Activated CD8-positive, alpha-beta memory T cell treated with anti-CD3 and anti-CD28 coated beads for 1 hour (primary cell): Measurements from ENCODE around the gene PIEZO2.

Experiments used
- DNase-seq, 2 donors: peaks; one replicate each; pipeline ENCODE4 v3.0.0-alpha.2; 2020; ENCODE audit warnings: low read depth in 1 of 2; ENCODE audit errors: extremely low read depth in 1 of 2

Gene PIEZO2

GRCh38 chr18:10757349-10757748 is 392.0 kb downstream of the PIEZO2 start:
- no peak for DNase-seq

GRCh38 chr18:10755855-10756254 is 393.5 kb downstream of the PIEZO2 start:
- no peak for DNase-seq

- no peak for DNase-seq
These were observed 395.2 kb downstream of the PIEZO2 start for GRCh38 chr18:10754128-10754527.

- no peak for DNase-seq
These were observed 397.0 kb downstream of the PIEZO2 start for GRCh38 chr18:10752382-10752781.

GRCh38 chr18:10751653-10752052 is 397.7 kb downstream of the PIEZO2 start:
- no peak for DNase-seq

GRCh38 chr18:10750191-10751035 is 399.0 kb downstream of the PIEZO2 start:
- no peak for DNase-seq

GRCh38 chr18:10748641-10749040 is 400.7 kb downstream of the PIEZO2 start:
- no peak for DNase-seq

- no peak for DNase-seq
These were observed 403.4 kb downstream of the PIEZO2 start for GRCh38 chr18:10745971-10746370.

- no peak for DNase-seq
These were observed 404.1 kb downstream of the PIEZO2 start for GRCh38 chr18:10745219-10745618.

- no peak for DNase-seq
These were observed 405.6 kb downstream of the PIEZO2 start for GRCh38 chr18:10743766-10744165.

- no peak for DNase-seq
These were observed 410.2 kb downstream of the PIEZO2 start for GRCh38 chr18:10739152-10739551.

- DNase-seq = no peak
These were observed 412.4 kb downstream of the PIEZO2 start for GRCh38 chr18:10736984-10737383.

- DNase-seq = no peak
These were observed 416.4 kb downstream of the PIEZO2 start for GRCh38 chr18:10732990-10733389.

- no peak for DNase-seq
These were observed 421.9 kb downstream of the PIEZO2 start for GRCh38 chr18:10727477-10727876.

GRCh38 chr18:10726198-10727068 is 422.9 kb downstream of the PIEZO2 start:
- no peak for DNase-seq

- no peak for DNase-seq
These were observed 424.7 kb downstream of the PIEZO2 start for GRCh38 chr18:10724666-10725065.

- no peak for DNase-seq
These were observed 425.9 kb downstream of the PIEZO2 start for GRCh38 chr18:10723496-10723895.

GRCh38 chr18:10718809-10719208 is 430.6 kb downstream of the PIEZO2 start:
- no peak for DNase-seq

- no peak for DNase-seq
These were observed 433.6 kb downstream of the PIEZO2 start for GRCh38 chr18:10715791-10716190.

GRCh38 chr18:10713409-10713808 is 436.0 kb downstream of the PIEZO2 start:
- no peak for DNase-seq

GRCh38 chr18:10707294-10707693 is 442.1 kb downstream of the PIEZO2 start:
- DNase-seq = no peak

- no peak for DNase-seq
These were observed 443.6 kb downstream of the PIEZO2 start for GRCh38 chr18:10705786-10706185.
